H1 (cell line): ENCODE results near the gene GABRD. TPM values are rescaled to one million over a fixed set of nuclear protein-coding genes. Genes with fewer than 3 reads are reported as not detected.

Source experiments
- CTCF ChIA-PET: fragments of 300-600 bp; sonication (Branson Sonifier 250); formaldehyde crosslinking; loops from one replicate; lab custom pipeline; 2021; ENCODE audit not compliant: partially characterized antibody; lab: Charles Lee
- POLR2A ChIA-PET: fragments of 300-600 bp; sonication (Branson Sonifier 250); formaldehyde crosslinking; loops from one replicate; lab custom pipeline; 2021; ENCODE audit warnings: inconsistent platforms; ENCODE audit not compliant: partially characterized antibody; lab: Charles Lee
- DNase-seq, 2 experiments: peaks; one replicate each; pipeline versions ENCODE4 v3.0.0 to v3.0.0-alpha.2; 2010 to 2022; ENCODE audit warnings: low spot score in 2 of 2, low read depth in 1 of 2, mixed read lengths in 1 of 2
- FAIRE-seq: peaks from 2 replicates; lab custom pipeline; 2011; peaks lifted over from hg19 to GRCh38; lab: Jason Lieb, UNC
- H2AFZ ChIP-seq: 2 replicates; pipeline ENCODE4 v1.8.1; 2012; ENCODE audit warnings: low read length, inconsistent platforms
- H2AK5ac ChIP-seq: 2 replicates; pipeline ENCODE4 v1.6.1; 2013; ENCODE audit warnings: low read depth, low read length
- H2BK120ac ChIP-seq: replicated peaks from 2 replicates; pipeline ENCODE3; 2013; ENCODE audit warnings: low read depth, low read length, inconsistent platforms
- H2BK12ac ChIP-seq: 2 replicates; pipeline ENCODE4 v1.6.1; 2013; ENCODE audit warnings: low read depth, low read length
- H2BK15ac ChIP-seq: 2 replicates; pipeline ENCODE4 v1.6.1; 2013; ENCODE audit warnings: low read length
- H2BK20ac ChIP-seq: 2 replicates; pipeline ENCODE4 v1.6.1; 2013; ENCODE audit warnings: low read length
- H2BK5ac ChIP-seq: 2 replicates; pipeline ENCODE4 v1.6.1; 2013; ENCODE audit warnings: low read depth, low read length
- H3K14ac ChIP-seq: 2 replicates; pipeline ENCODE4 v1.6.1; 2013; ENCODE audit warnings: inconsistent platforms; ENCODE audit not compliant: insufficient read length
- H3K18ac ChIP-seq: 2 replicates; pipeline ENCODE4 v1.6.1; 2013; ENCODE audit warnings: low read length; ENCODE audit errors: extremely low read depth
- H3K23ac ChIP-seq: 2 replicates; pipeline ENCODE4 v1.6.1; 2013; ENCODE audit warnings: inconsistent platforms; ENCODE audit not compliant: insufficient read length
- H3K23me2 ChIP-seq: 2 replicates; pipeline ENCODE4 v1.6.1; 2013; ENCODE audit warnings: low read depth, low read length
- H3K27ac ChIP-seq: 2 replicates; pipeline ENCODE4 v1.6.1; 2011; ENCODE audit warnings: low read depth, low read length, inconsistent platforms
- H3K27me3 ChIP-seq, 4 experiments: replicated peaks in 1 of 4; 1 replicate in 1 of 4; 2 replicates in 3 of 4; pipeline versions ENCODE4 v1.6.1 to v1.8.1; 2011 to 2013; ENCODE audit warnings: low read length in 3 of 4, mild to moderate bottlenecking in 3 of 4, inconsistent platforms in 2 of 4, mixed read lengths in 2 of 4, moderate library complexity in 1 of 4; ENCODE audit not compliant: control insufficient read depth in 3 of 4, insufficient read depth in 3 of 4; ENCODE audit errors: extremely low read depth in 1 of 4
- H3K36me3 ChIP-seq, 4 experiments: 2 replicates each; pipeline versions ENCODE4 v1.6.1 to v1.8.1; 2011 to 2013; ENCODE audit warnings: mild to moderate bottlenecking in 4 of 4, low read length in 3 of 4, moderate library complexity in 2 of 4, control low read depth in 1 of 4, inconsistent platforms in 1 of 4; ENCODE audit not compliant: insufficient read depth in 4 of 4, control insufficient read depth in 2 of 4
- H3K4ac ChIP-seq: replicated peaks from 2 replicates; pipeline ENCODE3; 2013; ENCODE audit warnings: low read length, low read depth, mixed read lengths, inconsistent platforms; ENCODE audit not compliant: insufficient read length
- H3K4me1 ChIP-seq, 4 experiments: replicated peaks in 1 of 4; 1 replicate in 1 of 4; 2 replicates in 3 of 4; pipeline versions ENCODE4 v1.6.1 to v1.8.1; 2011 to 2013; ENCODE audit warnings: low read length in 3 of 4, inconsistent platforms in 2 of 4, mixed read lengths in 1 of 4; ENCODE audit not compliant: insufficient read depth in 4 of 4, control insufficient read depth in 3 of 4
- H3K4me2 ChIP-seq, 2 experiments: 2 replicates each; pipeline versions ENCODE4 v1.6.1 to v1.8.1; 2011 to 2013; ENCODE audit warnings: low read depth in 2 of 2, low read length in 2 of 2, control low read depth in 1 of 2, inconsistent platforms in 1 of 2, mild to moderate bottlenecking in 1 of 2; ENCODE audit not compliant: insufficient read depth in 1 of 2
- H3K4me3 ChIP-seq, 4 experiments: fragments of 200-600, 300-600 bp in 1 of 4; sonication (generic), shearing (Covaris generic), sonication (Bioruptor Twin) in 1 of 4; 2 replicates each; pipeline versions ENCODE4 v1.5.1 to v1.8.1; 2011 to 2016; ENCODE audit warnings: low read length in 4 of 4, low read depth in 3 of 4, control low read depth in 2 of 4, inconsistent platforms in 2 of 4, mild to moderate bottlenecking in 2 of 4, mixed read lengths in 1 of 4, moderate library complexity in 1 of 4; ENCODE audit not compliant: insufficient read depth in 2 of 4; ENCODE audit errors: extremely low read depth in 1 of 4
- H3K56ac ChIP-seq: replicated peaks from 2 replicates; pipeline ENCODE3; 2013; ENCODE audit warnings: low read depth, mild to moderate bottlenecking, mixed read lengths, low read length, inconsistent platforms; ENCODE audit not compliant: insufficient read length
- H3K79me1 ChIP-seq: 2 replicates; pipeline ENCODE4 v1.6.1; 2013; ENCODE audit warnings: low read depth, low read length, control low read depth
- H3K79me2 ChIP-seq, 2 experiments: 2 replicates each; pipeline versions ENCODE4 v1.6.1 to v1.8.1; 2012 to 2013; ENCODE audit warnings: low read length in 2 of 2, mild to moderate bottlenecking in 2 of 2, inconsistent platforms in 1 of 2; ENCODE audit not compliant: insufficient read depth in 2 of 2, control insufficient read depth in 1 of 2
- H3K9ac ChIP-seq, 4 experiments: replicated peaks in 1 of 4; 1 replicate in 1 of 4; 2 replicates in 3 of 4; pipeline versions ENCODE4 v1.6.1 to v1.8.1; 2011 to 2013; ENCODE audit warnings: low read depth in 3 of 4, low read length in 3 of 4, control low read depth in 2 of 4, mild to moderate bottlenecking in 2 of 4, moderate library complexity in 2 of 4, inconsistent platforms in 1 of 4; ENCODE audit errors: extremely low read depth in 1 of 4
- H3K9me3 ChIP-seq, 2 experiments: 2 replicates each; pipeline versions ENCODE4 v1.6.1 to v1.8.1; 2012 to 2013; ENCODE audit warnings: mild to moderate bottlenecking in 2 of 2, moderate library complexity in 2 of 2, control low read depth in 1 of 2, inconsistent platforms in 1 of 2, low read depth in 1 of 2, low read length in 1 of 2, mixed read lengths in 1 of 2; ENCODE audit not compliant: insufficient read depth in 2 of 2
- H4K20me1 ChIP-seq, 2 experiments: replicated peaks in 1 of 2; 2 replicates each; pipeline versions ENCODE3 to v1.8.1; 2011 to 2013; ENCODE audit warnings: inconsistent platforms in 2 of 2, low read length in 2 of 2, mild to moderate bottlenecking in 1 of 2; ENCODE audit not compliant: insufficient read depth in 2 of 2, control insufficient read depth in 1 of 2
- H4K5ac ChIP-seq: 2 replicates; pipeline ENCODE4 v1.6.1; 2013; ENCODE audit warnings: low read length, low read depth, mixed read lengths, inconsistent platforms; ENCODE audit not compliant: insufficient read length
- H4K8ac ChIP-seq: 2 replicates; pipeline ENCODE4 v1.8.0; 2013; ENCODE audit warnings: mild to moderate bottlenecking, moderate library complexity, low read length, inconsistent platforms; ENCODE audit not compliant: insufficient read depth; ENCODE audit errors: extremely low read depth
- H4K91ac ChIP-seq: replicated peaks from 2 replicates; pipeline ENCODE3; 2013; ENCODE audit warnings: low read length, mixed read lengths, inconsistent platforms; ENCODE audit not compliant: insufficient read length
- CREB1 ChIP-seq: IDR thresholded peaks from 2 replicates; pipeline ENCODE4 v1.6.1; 2012; ENCODE audit warnings: inconsistent platforms
- KDM4A ChIP-seq: IDR thresholded peaks from one replicate; pipeline ENCODE4 v1.7.1; 2012; ENCODE audit warnings: low read depth, mild to moderate bottlenecking, moderate library complexity, low read length, inconsistent platforms; ENCODE audit not compliant: severe bottlenecking
- POLR2A ChIP-seq, 2 experiments: IDR thresholded peaks; 1 replicate in 1 of 2; 2 replicates in 1 of 2; pipeline ENCODE4 v1.6.1; 2011; ENCODE audit warnings: low read depth in 2 of 2, low read length in 2 of 2, mild to moderate bottlenecking in 2 of 2; ENCODE audit errors: control extremely low read depth in 1 of 2
- POU5F1 ChIP-seq: IDR thresholded peaks from 2 replicates; pipeline ENCODE4 v1.6.1; 2011; ENCODE audit warnings: low read depth, mild to moderate bottlenecking, low read length, moderate library complexity
- RFX5 ChIP-seq: IDR thresholded peaks from 2 replicates; pipeline ENCODE4 v1.6.1; 2011; ENCODE audit warnings: low read depth, low read length, improper control_type of control experiment, borderline replicate concordance
- SAP30 ChIP-seq: fragments of 300-600 bp; sonication (generic); IDR thresholded peaks from 2 replicates; pipeline ENCODE4 v1.7.1; 2012; ENCODE audit warnings: low read length, moderate library complexity, mild to moderate bottlenecking, inconsistent platforms; ENCODE audit not compliant: insufficient read depth, insufficient replicate concordance
- SP1 ChIP-seq: IDR thresholded peaks from 2 replicates; pipeline ENCODE4 v1.6.1; 2011; ENCODE audit warnings: low read depth, low read length
- TAF1 ChIP-seq: IDR thresholded peaks from 2 replicates; pipeline ENCODE4 v1.6.1; 2011; ENCODE audit warnings: mild to moderate bottlenecking, low read depth, low read length
- TAF7 ChIP-seq: optimal IDR thresholded peaks from 2 replicates; pipeline ENCODE3; 2011; ENCODE audit warnings: low read depth, mild to moderate bottlenecking, inconsistent platforms, low read length, moderate library complexity, borderline replicate concordance
- WGBS, 2 experiments: shearing (Covaris generic) in 1 of 2; methylation state at CpG; one replicate each; pipeline versions ENCODE4 v1.1.6 to v1.1.7; 2013 to 2015; ENCODE audit warnings: low lambda C conversion rate in 2 of 2, mixed read lengths in 2 of 2, inconsistent platforms in 1 of 2, low coverage in 1 of 2, missing lambda C conversion rate in 1 of 2; ENCODE audit not compliant: insufficient replicate concordance in 2 of 2, insufficient coverage in 1 of 2, insufficient read length in 1 of 2; ENCODE audit errors: extremely low coverage in 1 of 2, missing lambda C conversion rate in 1 of 2; 5-methylcytosine and 5-hydroxymethylcytosine counted together
- polyA plus RNA-seq, 7 experiments: library from polyadenylated mRNA; depleted of rRNA in 3 of 7; stranded (reverse) in 5 of 7; unstranded in 2 of 7; fragments of >200 nt in 5 of 7; fragments of 200-250 nt in 2 of 7; gene quantifications; 1 replicate in 5 of 7; 2 replicates in 1 of 7; 4 replicates in 1 of 7; pipeline versions ENCODE4 v1.2.1 to v1.2.3, GENCODE V29; 2011 to 2013; ENCODE audit warnings: missing spikeins in 2 of 7, mixed read lengths in 2 of 7
- total RNA-seq: library from RNA; stranded (reverse); fragmentation: NEBNext Ultra II Directional; extraction: Animal tissue kit (Norgen Biotek cat#: 25700); gene quantifications from 2 replicates; pipeline ENCODE4 v1.2.1, GENCODE V29; 2021
- TF ChIP-seq, protein P1 (sequence below): IDR thresholded peaks from 2 replicates; pipeline ENCODE4 v1.6.1; 2011; ENCODE audit warnings: low read length, improper control_type of control experiment
- TF ChIP-seq, protein P2 (sequence below): IDR thresholded peaks from 2 replicates; pipeline ENCODE4 v1.6.1; 2012; ENCODE audit warnings: inconsistent platforms

Gene GABRD
- total and polyA plus RNA-seq, 2 of the 8 experiments (the other 6 are each of a cell fraction or from before 2014, with no cell fraction given) = 1.8 to 3.0 TPM

DNA sequence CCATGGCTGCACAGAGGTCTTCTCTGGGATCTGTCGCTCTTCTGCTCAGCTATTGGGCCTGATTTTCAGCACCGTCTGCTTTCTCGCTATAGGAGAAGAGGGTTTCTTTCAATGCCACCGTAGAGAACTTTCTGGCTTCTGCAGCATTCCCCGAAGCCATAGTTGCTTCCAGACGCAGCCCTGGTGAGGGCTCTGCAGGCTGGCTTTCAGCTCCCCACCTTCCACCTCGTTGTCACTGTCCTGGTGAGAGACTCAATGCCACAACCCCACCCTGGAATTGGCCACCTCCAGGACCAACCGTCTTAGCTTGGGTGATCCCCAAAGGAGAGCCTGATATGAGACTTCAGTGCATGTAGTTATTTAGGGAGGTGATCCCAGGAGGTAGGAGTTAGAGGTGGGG is 19.1 kb downstream of the GABRD start:
- no peak overlapping the region for H3K9ac ChIP-seq
- no peak for DNase-seq
- no peak overlapping the region for H3K14ac ChIP-seq
- no peak overlapping the region for H3K4me3 ChIP-seq
- H3K27me3 ChIP-seq = no peaks in the 10 kb centered on the region
- no peak overlapping the region for H3K27ac ChIP-seq
- H3K18ac ChIP-seq = no peak overlapping the region
- no peak overlapping the region for H4K8ac ChIP-seq
- no peak overlapping the region for H2BK120ac ChIP-seq
- H3K4me1 ChIP-seq = peaks cover 0 to 2% (median 0%) of the 10 kb centered on the region in 4 experiments; a peak in 3 of 7 replicates
- H2BK15ac ChIP-seq = no peak overlapping the region
- no peaks in the 10 kb centered on the region for H3K36me3 ChIP-seq
- H2AFZ ChIP-seq = no peak overlapping the region
- no peak overlapping the region for H2BK20ac ChIP-seq
- no peak overlapping the region for H2AK5ac ChIP-seq
- H3K23me2 ChIP-seq = no peaks in the 10 kb centered on the region
- no peak overlapping the region for H2BK12ac ChIP-seq
- no peaks in the 10 kb centered on the region for H3K79me2 ChIP-seq
- ChIA-PET POLR2A (no interaction called here), CTCF (interaction anchor here (1.4 kb wide), 1 partner anchor 78 kb away, joined by 4 read pairs; no protein-coding TSS in a partner anchor)
- no peak for TF ChIP-seq POU5F1
- TF ChIP-seq, protein P1, sequence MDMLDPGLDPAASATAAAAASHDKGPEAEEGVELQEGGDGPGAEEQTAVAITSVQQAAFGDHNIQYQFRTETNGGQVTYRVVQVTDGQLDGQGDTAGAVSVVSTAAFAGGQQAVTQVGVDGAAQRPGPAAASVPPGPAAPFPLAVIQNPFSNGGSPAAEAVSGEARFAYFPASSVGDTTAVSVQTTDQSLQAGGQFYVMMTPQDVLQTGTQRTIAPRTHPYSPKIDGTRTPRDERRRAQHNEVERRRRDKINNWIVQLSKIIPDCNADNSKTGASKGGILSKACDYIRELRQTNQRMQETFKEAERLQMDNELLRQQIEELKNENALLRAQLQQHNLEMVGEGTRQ = no peak
- TF ChIP-seq TAF1 = no peak
- no peak for TF ChIP-seq TAF7
- TF ChIP-seq, protein P2, sequence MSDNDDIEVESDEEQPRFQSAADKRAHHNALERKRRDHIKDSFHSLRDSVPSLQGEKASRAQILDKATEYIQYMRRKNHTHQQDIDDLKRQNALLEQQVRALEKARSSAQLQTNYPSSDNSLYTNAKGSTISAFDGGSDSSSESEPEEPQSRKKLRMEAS = no peak
- TF ChIP-seq RFX5 = no peak
- no peak for TF ChIP-seq POLR2A (IDR thresholded peaks at IDR 0.05; ENCODE audit: control extremely low read depth in 1 of 2, low read depth in 2 of 2, low read length in 2 of 2)
- no peak for TF ChIP-seq KDM4A
- TF ChIP-seq SAP30 = no peak
- no peak for TF ChIP-seq SP1
- no peak for TF ChIP-seq CREB1
- 85% methylated on average over 8 of the region's 8 CpGs; no CpG with 5 or more reads in 1 of the 2 experiments for WGBS, 2 experiments
- no peak overlapping the region for H3K4ac ChIP-seq
- H3K23ac ChIP-seq = no peak overlapping the region
- H3K56ac ChIP-seq = no peak overlapping the region
- peaks cover 0 to 3% of the 10 kb centered on the region in 2 experiments for H4K20me1 ChIP-seq
- no peak overlapping the region for H3K4me2 ChIP-seq
- FAIRE-seq = no peak
- H4K5ac ChIP-seq = no peak overlapping the region
- no peak overlapping the region for H2BK5ac ChIP-seq
- no peaks in the 10 kb centered on the region for H3K9me3 ChIP-seq
- H3K79me1 ChIP-seq = no peaks in the 10 kb centered on the region
- no peak overlapping the region for H4K91ac ChIP-seq
